ENCODE results near the gene DGKD.
"Not testable (repeated sequence)": the region's sequence is repeated elsewhere in the genome, so short reads cannot be mapped to it uniquely, and the experiment has no call there.

The DGKD gene

GRCh38 chr2:233369897-233370685 is 15.8 kb downstream of the DGKD start:
- Histone ChIP-seq H3K9ac (ENCODE audit: low read depth, low read length) (no peak overlapping the region), H3K27ac (ENCODE audit: low read length) (no peak overlapping the region), H3K4me1 (ENCODE audit: insufficient read depth, low read length) (no peaks in the 10 kb centered on the region), H3K36me3 (ENCODE audit: insufficient read depth, low read length) (peaks cover 7% of the 10 kb centered on the region), H3K9me3 (ENCODE audit: insufficient read depth, low read length, severe bottlenecking) (no peaks in the 10 kb centered on the region), H3K4me2 (ENCODE audit: insufficient read depth, low read length) (no peak overlapping the region), H3K4me3 (ENCODE audit: low read depth in 1 of 2, low read length in 2 of 2) (no peak overlapping the region), H3K27me3 (ENCODE audit: insufficient read depth, low read length, poor library complexity) (no peaks in the 10 kb centered on the region), H4K20me1 (ENCODE audit: insufficient read depth, low read length) (peaks cover 16% of the 10 kb centered on the region; the same call in 1 of the 2 replicates), H3K79me2 (ENCODE audit: insufficient read depth, low read length) (peaks cover 23% of the 10 kb centered on the region; the same call in 1 of the 2 replicates), H2AFZ (ENCODE audit: low read depth, low read length) (no peak overlapping the region)
- ATAC-seq (ENCODE audit: insufficient read depth, low read depth) = no peak
- no peak for TF ChIP-seq EZH2 (IDR thresholded peaks at IDR 0.05; ENCODE audit: borderline replicate concordance, low read depth, low read length, severe bottlenecking)
- TF ChIP-seq, protein P1, sequence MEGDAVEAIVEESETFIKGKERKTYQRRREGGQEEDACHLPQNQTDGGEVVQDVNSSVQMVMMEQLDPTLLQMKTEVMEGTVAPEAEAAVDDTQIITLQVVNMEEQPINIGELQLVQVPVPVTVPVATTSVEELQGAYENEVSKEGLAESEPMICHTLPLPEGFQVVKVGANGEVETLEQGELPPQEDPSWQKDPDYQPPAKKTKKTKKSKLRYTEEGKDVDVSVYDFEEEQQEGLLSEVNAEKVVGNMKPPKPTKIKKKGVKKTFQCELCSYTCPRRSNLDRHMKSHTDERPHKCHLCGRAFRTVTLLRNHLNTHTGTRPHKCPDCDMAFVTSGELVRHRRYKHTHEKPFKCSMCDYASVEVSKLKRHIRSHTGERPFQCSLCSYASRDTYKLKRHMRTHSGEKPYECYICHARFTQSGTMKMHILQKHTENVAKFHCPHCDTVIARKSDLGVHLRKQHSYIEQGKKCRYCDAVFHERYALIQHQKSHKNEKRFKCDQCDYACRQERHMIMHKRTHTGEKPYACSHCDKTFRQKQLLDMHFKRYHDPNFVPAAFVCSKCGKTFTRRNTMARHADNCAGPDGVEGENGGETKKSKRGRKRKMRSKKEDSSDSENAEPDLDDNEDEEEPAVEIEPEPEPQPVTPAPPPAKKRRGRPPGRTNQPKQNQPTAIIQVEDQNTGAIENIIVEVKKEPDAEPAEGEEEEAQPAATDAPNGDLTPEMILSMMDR (IDR thresholded peaks at IDR 0.05; ENCODE audit: borderline replicate concordance, extremely low read depth, low read length, poor library complexity, severe bottlenecking) = no peak
- DNase-seq = no peak

DNA sequence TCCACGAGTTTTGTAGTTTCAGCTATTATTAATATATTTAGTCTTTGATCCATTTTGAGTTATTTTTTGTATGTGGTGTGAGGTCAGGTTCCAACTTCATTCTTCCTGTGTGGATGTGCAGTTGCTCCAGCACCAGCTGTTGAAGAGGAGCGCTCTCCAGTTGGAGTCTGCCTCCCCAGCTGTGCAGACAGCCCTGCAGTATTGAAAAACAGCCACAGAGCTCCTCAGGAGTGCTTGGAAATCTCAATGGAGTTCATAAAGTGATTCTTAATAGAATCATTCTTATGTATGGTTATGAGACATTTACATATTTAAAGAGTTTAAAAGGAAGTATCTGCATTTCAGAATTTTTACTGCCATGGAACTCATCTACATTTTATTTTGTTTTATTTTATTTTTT is 17.3 kb downstream of the DGKD start:
- TF ChIP-seq EZH2 (IDR thresholded peaks at IDR 0.05; ENCODE audit: borderline replicate concordance, low read depth, low read length, severe bottlenecking) = no peak
- H3K27ac ChIP-seq (ENCODE audit: low read length) = no peak overlapping the region
- DNase-seq (no peak), ATAC-seq (ENCODE audit: insufficient read depth, low read depth) (no peak)
- H3K9ac ChIP-seq (ENCODE audit: low read depth, low read length) = no peak overlapping the region
- H3K9me3 ChIP-seq (ENCODE audit: insufficient read depth, low read length, severe bottlenecking) = no peaks in the 10 kb centered on the region
- peaks cover 9% of the 10 kb centered on the region; the same call in 1 of the 2 replicates for H4K20me1 ChIP-seq (ENCODE audit: insufficient read depth, low read length)
- H3K27me3 ChIP-seq (ENCODE audit: insufficient read depth, low read length, poor library complexity) = no peaks in the 10 kb centered on the region
- H3K36me3 ChIP-seq (ENCODE audit: insufficient read depth, low read length) = peaks cover 7% of the 10 kb centered on the region
- H3K4me3 ChIP-seq (ENCODE audit: low read depth in 1 of 2, low read length in 2 of 2) = no peak overlapping the region
- H2AFZ ChIP-seq (ENCODE audit: low read depth, low read length) = no peak overlapping the region
- H3K4me1 ChIP-seq (ENCODE audit: insufficient read depth, low read length) = no peaks in the 10 kb centered on the region
- H3K79me2 ChIP-seq (ENCODE audit: insufficient read depth, low read length) = peaks cover 21% of the 10 kb centered on the region; the same call in 1 of the 2 replicates
- no peak overlapping the region for H3K4me2 ChIP-seq (ENCODE audit: insufficient read depth, low read length)

- H3K9ac ChIP-seq (ENCODE audit: low read depth, low read length) = no peak overlapping the region
- ATAC-seq (ENCODE audit: insufficient read depth, low read depth) (no peak), DNase-seq (no peak)
- peaks cover 12% of the 10 kb centered on the region for H3K36me3 ChIP-seq (ENCODE audit: insufficient read depth, low read length)
- H3K9me3 ChIP-seq (ENCODE audit: insufficient read depth, low read length, severe bottlenecking) = no peaks in the 10 kb centered on the region
- H4K20me1 ChIP-seq (ENCODE audit: insufficient read depth, low read length) = peaks cover 9% of the 10 kb centered on the region; the same call in 1 of the 2 replicates
- H3K4me1 ChIP-seq (ENCODE audit: insufficient read depth, low read length) = no peaks in the 10 kb centered on the region
- no peak overlapping the region for H3K4me2 ChIP-seq (ENCODE audit: insufficient read depth, low read length)
- H3K27me3 ChIP-seq (ENCODE audit: insufficient read depth, low read length, poor library complexity) = no peaks in the 10 kb centered on the region
- no peak overlapping the region for H2AFZ ChIP-seq (ENCODE audit: low read depth, low read length)
- H3K79me2 ChIP-seq (ENCODE audit: insufficient read depth, low read length) = peaks cover 21% of the 10 kb centered on the region; the same call in 1 of the 2 replicates
- no peak overlapping the region for H3K27ac ChIP-seq (ENCODE audit: low read length)
- no peak overlapping the region for H3K4me3 ChIP-seq (ENCODE audit: low read depth in 1 of 2, low read length in 2 of 2)
- TF ChIP-seq EZH2 (IDR thresholded peaks at IDR 0.05; ENCODE audit: borderline replicate concordance, low read depth, low read length, severe bottlenecking) = no peak
- TF ChIP-seq, protein P1 (IDR thresholded peaks at IDR 0.05; ENCODE audit: borderline replicate concordance, extremely low read depth, low read length, poor library complexity, severe bottlenecking) = no peak
These were observed 18.6 kb downstream of the DGKD start for GRCh38 chr2:233372855-233373254.

DNA sequence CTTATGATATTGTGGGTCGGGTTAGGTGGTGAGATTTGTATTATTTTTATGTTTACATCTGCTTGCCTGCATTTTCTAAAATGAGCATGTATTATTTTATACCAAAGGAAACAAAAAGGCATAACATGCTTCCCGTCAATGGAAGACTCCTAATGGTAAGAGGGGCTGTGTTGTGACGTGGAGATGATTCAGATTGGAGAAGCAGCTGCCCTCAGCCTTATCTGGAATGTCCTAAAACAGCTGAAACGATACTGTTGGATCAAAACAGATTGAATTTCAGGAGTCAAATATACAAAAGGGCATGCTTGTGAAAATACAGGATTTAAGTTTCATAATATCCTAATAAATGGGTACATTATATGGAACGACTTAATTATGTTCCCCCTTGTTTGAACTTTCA is 19.0 kb downstream of the DGKD start:
- Histone ChIP-seq H3K9me3 (ENCODE audit: insufficient read depth, low read length, severe bottlenecking) (no peaks in the 10 kb centered on the region), H3K27ac (ENCODE audit: low read length) (no peak overlapping the region), H4K20me1 (ENCODE audit: insufficient read depth, low read length) (peaks cover 9% of the 10 kb centered on the region; the same call in 1 of the 2 replicates), H3K36me3 (ENCODE audit: insufficient read depth, low read length) (peaks cover 12% of the 10 kb centered on the region), H3K4me2 (ENCODE audit: insufficient read depth, low read length) (no peak overlapping the region), H2AFZ (ENCODE audit: low read depth, low read length) (no peak overlapping the region), H3K4me1 (ENCODE audit: insufficient read depth, low read length) (no peaks in the 10 kb centered on the region), H3K79me2 (ENCODE audit: insufficient read depth, low read length) (peaks cover 21% of the 10 kb centered on the region; the same call in 1 of the 2 replicates), H3K4me3 (ENCODE audit: low read depth in 1 of 2, low read length in 2 of 2) (no peak overlapping the region), H3K9ac (ENCODE audit: low read depth, low read length) (no peak overlapping the region), H3K27me3 (ENCODE audit: insufficient read depth, low read length, poor library complexity) (no peaks in the 10 kb centered on the region)
- DNase-seq (no peak), ATAC-seq (ENCODE audit: insufficient read depth, low read depth) (no peak)
- TF ChIP-seq EZH2 (IDR thresholded peaks at IDR 0.05; ENCODE audit: borderline replicate concordance, low read depth, low read length, severe bottlenecking) = no peak
- TF ChIP-seq, protein P1 (IDR thresholded peaks at IDR 0.05; ENCODE audit: borderline replicate concordance, extremely low read depth, low read length, poor library complexity, severe bottlenecking) = no peak

DNA sequence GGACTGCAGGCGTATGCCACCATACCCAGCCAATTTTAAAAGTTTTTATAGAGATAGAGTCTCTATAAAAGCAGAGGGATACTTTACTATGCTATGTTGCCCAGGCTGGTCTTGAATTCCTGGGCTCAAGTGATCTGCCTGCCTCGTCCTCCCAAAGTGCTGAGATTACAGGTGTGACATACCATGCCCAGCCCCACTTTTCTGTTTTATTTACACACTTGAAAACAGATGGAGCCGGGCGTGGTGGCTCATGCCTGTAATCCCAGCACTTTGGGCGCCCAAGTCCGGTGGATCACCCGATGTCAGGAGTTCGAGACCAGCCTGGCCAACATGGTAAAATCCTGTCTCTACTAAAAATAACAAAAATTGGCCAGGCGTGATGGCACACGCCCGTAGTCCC is 20.5 kb downstream of the DGKD start:
- ATAC-seq (ENCODE audit: insufficient read depth, low read depth); H2AFZ ChIP-seq (ENCODE audit: low read depth, low read length); DNase-seq; H3K4me3 ChIP-seq (ENCODE audit: low read depth in 1 of 2, low read length in 2 of 2); H4K20me1 ChIP-seq (ENCODE audit: insufficient read depth, low read length); H3K9ac ChIP-seq (ENCODE audit: low read depth, low read length); H3K27me3 ChIP-seq (ENCODE audit: insufficient read depth, low read length, poor library complexity); H3K27ac ChIP-seq (ENCODE audit: low read length); H3K4me2 ChIP-seq (ENCODE audit: insufficient read depth, low read length); H3K4me1 ChIP-seq (ENCODE audit: insufficient read depth, low read length); H3K9me3 ChIP-seq (ENCODE audit: insufficient read depth, low read length, severe bottlenecking): not testable (repeated sequence)
- peaks cover 19% of the 10 kb centered on the region for H3K79me2 ChIP-seq (ENCODE audit: insufficient read depth, low read length)
- H3K36me3 ChIP-seq (ENCODE audit: insufficient read depth, low read length) = peaks cover 12% of the 10 kb centered on the region
